NCI-H1930 (cell line): ENCODE results near the gene TAF4B.
"Not testable (repeated sequence)": the region's sequence is repeated elsewhere in the genome, so short reads cannot be mapped to it uniquely, and the experiment has no call there.

ENCODE experiments used
- DNase-seq, 2 experiments: peaks; one replicate each; lab custom pipeline; 2025; lab: John Stamatoyannopoulos, UW

The TAF4B gene

DNA sequence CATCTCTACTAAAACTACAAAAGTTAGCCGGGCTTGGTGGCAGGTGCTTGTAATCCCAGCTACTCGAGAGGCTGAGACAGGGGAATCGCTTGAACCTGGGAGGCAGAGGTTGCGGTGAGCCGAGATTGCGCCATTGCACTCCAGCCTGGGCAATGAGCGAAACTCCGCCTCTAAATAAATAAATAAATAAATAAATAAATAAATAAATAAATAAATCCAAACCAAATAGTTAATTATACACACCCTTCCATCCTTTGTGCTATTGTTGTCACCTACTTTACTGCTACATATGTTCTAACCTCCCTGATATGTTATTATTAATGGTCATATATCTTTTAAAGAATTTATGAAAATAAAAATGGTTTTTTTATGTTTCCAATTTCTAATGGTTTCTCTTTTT is 155.3 kb downstream of the TAF4B start:
- not testable (repeated sequence) for DNase-seq

DNA sequence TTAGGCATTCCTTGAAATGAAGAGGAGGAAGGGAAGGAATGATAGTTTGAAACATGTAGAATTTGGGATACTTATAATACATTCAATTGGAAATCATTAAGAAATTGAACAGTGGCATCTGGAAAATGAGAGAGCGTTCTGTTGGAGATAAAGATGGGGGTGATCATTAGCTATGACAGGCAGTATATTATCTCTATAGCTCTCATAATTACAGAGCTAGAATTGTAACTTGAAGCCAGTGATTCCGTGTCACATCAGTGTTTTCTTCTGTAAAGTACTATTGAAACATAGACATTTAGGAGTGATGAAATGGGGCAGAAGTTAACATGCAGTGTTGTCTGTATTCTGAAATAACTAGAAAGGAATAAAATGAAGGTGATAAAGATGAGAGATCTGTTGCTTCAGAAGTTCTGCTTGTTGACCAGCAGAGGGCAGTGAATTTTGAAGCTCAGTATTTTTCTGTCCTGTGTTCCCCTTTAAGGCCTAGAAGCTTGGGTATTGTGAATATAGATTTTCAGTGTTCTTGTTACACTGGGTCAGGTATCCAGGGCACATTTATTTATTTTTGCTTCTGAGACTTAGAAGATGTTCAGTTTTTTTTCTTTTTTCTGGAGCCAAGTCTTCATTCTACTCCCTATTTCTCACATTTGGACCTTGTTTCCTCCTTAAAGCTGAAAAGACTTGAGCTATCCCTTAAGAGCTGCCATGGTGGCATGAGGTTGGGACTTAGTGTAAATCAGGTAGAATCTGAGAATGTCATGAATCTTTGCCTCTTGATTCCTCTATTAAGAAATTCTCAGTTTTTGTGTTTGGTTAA is 157.4 kb downstream of the TAF4B start:
- peak; percentile 37 for DNase-seq

DNA sequence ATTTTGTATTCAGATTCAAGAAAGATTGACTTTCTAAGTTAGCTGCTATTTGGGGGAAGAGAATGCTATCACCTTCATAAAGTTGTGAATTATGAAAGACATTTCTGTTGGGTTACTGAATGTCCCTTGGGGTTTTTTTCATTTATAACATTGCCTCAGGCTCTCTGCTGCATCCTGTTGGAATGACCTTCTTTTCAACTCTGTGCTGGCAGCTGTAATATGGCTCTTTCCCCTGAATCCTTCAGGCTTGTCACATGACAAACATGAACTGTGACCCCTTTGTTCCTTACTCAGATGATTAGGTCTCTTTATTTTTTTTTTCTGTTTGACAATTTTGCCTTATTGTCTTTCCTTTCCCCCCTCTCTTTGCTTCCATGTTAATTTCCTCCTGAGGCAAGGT is 159.8 kb downstream of the TAF4B start:
- DNase-seq = no peak

DNA sequence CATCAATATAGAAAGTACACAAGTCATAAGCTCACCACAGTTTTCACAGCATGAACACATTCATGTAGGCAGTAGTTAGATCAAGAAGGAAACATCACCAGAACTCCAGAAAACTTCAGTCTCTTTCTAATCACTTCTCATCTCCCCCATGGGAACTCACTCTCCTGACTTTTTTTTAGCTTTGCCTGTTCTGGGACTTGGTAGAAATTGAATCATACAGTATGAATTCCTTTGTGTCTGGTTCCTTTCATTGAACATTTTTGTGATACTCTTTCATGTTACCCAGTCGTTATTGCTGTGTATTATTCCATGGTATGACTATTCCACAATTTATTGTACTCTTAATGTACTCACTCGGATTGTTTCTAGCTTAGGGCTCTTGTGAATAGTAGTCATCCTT is 160.2 kb downstream of the TAF4B start:
- DNase-seq = no peak

DNA sequence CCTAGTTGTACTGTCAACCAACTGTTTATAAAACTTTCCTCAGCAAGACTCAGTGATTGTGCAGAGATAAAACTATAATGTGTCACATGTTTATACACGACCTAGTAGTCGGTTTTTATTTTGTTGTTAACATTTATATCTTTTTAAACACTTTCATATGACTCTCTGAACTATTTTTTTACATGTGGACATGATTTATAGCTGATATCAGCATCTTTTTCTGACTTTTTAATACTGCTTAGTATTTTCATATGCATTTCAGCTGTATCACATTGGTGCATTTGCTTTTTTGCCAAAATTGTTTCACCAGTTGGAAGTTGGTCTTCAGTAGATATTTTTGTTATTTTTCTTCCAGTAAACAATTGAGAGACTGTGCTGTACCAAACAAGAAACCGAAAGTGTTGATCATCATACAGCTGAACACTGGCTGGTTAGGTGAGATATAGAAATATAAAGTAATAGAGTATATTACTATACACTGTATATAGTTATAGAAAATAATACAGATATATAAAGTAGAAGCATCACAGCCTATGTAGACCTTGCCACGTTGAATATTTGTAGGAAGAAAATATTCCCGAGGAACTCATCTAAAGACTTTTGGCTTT is 167.9 kb downstream of the TAF4B start:
- DNase-seq = no peak

DNA sequence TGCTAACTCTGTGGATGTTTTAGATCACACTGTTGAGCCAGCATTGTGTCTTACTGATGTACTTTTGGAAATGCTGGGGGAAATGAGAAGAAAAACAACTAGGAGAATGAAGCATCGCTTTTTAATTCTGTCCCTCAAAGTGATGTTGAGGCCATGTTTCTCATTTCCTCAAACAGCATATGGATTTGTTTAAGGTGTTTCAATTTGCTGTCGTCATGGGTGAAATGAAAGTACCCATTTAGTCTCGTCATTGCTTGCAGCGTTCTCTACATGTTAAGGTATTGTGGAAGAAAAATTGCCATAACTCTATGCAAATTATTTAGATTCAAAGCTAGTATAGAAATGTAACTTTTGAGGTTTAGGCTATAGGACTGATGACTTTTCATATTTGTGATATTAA is 170.8 kb downstream of the TAF4B start:
- no peak for DNase-seq

DNA sequence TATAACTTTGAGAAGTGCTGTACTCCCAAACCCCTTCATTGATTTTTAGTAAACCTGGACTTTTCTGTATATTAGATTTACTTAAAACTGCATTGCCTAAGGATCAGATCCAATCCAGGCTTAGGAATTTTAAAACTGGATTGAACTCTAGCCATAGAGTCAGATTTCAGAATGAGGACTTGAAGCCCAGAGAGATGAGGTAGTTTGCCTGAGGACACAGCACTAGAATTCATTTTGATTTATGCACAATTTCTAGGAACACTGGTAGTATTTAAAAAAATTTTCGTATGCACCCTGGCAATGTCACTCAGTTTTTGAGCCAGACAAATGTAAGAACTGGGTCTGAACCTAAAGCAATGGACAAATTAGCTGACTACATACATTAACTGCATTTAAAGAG is 177.2 kb downstream of the TAF4B start:
- DNase-seq = no peak

DNA sequence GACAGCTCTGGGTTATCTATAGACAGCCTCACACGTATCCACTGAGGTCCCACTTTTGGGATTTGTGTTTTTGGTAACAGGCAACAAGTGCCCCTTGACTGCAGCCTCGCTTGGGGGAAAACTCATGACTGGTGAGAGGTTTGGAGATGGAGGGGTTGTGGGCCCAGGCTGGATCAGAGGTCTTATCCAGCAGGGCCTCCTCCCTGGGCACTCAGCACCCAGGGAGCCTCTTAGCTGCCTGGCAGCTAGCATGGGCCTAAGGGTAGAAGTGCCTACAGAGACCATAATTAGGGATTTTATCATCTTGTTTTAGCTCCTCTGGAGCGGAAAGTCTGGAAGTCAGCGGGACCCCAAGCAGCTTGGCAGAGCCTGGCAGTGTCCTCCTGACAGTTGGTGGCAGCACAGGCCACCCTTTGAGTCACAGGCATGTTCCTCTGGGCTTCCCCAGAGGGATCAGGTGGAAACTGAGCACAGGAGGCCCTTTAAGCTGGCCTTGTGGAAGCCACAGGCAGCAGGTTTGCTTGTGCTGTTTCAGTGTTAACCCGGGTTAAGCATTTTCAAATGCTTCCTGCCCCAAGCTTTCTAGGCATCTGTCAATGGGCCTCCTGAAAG is 179.1 kb downstream of the TAF4B start:
- peak; percentile 3 to 24 for DNase-seq

DNA sequence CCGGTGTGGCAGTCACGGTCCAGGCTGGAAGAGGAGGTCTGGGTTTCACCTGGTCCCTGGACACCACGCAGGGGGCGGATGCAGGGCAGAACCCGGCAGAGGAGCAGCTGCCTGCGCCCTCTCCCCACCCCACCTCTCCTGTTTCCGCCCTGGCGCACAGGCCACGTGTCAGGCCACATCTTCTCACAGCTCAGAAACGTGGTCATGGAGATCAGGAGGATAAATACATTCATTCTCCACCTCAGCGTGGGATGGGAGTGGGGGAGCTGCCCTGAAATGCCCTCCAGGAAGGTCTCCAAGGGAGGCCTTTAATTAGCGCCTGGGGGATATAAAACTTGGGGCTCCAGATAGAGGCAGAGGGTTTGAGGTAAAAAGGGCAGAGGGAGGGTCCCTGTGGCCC is 180.1 kb downstream of the TAF4B start:
- DNase-seq = no peak

DNA sequence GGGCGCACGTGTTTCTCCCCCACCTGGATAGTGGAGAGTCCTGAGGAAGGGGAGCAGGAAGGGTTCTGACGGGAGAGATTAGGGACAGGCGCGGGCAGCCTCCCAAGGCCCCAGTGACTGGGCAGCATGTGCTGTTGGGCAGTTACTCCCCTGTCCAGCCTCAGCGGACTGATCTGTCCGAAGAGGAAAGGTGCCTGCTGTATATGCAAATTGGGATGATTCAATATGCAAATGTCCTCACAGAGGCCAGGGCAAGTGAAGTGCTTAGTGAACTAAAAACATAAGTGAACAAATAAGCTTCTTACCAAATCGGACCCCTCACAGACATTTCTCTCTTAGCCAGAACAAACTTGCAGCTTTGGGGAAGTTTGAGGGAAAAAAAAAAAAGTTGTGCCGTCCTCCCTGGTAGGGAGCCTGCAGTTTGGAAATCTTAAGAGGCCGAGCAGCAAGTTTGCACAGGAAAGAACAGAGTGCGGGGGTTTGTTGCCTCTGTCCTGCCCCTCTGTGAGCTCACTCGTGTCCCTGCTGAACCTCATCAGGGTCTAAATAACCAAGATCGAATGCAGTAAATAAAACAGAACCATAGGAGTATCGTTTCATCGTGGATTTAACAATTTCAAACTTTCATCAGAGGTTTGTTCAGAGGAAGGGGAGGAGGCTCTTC is 180.7 kb downstream of the TAF4B start:
- no peak for DNase-seq

DNA sequence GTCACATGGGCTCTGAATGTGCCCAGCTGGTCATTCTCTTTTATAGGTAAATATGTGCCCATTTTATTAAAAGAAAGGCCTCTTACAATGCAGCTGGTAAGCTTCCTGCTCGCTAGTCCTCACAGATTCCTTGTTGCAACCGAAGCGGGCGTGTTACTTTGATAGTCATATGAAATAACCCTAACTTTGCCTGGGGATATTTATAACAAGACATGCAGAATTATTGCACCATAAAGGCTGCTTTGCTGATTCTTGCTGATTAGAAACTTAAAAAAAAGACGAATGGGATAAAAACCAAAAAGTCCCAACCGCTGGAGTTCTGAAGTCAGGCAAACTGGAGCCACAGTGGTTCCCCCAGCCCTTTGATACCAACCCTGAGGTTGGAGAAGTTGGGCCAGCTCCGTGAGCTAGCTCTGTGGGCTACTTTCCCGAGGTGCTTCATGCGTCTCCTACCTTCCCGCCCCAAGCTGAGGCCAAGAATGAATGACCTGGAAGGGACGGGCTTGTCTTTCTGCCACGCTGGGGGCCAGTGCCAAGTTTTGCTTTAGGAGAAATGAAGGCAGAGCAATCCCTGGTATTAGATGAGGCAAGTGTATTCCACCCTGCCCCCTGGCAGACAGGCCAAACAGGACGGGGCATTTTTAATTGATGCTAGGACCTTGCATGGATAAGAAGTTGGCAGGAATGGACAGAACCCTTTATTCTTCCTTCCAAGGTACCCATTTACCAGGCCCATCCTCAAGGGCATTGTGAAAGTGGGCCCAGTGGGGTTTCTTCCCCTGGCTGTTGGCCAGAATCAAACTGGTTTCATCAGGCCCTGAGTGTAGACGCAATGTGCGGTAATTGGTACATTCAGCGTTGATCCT is 181.7 kb downstream of the TAF4B start:
- no peak for DNase-seq

DNA sequence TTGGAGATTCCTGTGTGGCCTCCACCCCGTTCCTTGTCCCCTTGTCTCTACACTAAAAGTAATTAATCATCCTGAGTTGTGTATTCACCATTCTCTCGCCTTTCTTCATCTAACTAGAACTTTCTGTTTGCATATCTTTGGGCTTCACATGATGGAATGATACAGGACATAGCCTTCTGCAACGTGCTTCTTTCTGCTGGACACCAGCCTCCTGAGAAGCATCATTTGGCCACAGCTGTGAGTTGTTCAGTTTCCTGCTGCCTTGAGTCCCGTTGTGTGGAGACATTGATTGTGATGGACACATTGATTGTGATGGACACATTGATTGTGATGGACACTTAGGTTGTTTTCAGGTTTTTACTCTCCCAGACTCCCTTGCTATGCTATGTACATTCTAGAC is 182.8 kb downstream of the TAF4B start:
- no peak for DNase-seq

DNA sequence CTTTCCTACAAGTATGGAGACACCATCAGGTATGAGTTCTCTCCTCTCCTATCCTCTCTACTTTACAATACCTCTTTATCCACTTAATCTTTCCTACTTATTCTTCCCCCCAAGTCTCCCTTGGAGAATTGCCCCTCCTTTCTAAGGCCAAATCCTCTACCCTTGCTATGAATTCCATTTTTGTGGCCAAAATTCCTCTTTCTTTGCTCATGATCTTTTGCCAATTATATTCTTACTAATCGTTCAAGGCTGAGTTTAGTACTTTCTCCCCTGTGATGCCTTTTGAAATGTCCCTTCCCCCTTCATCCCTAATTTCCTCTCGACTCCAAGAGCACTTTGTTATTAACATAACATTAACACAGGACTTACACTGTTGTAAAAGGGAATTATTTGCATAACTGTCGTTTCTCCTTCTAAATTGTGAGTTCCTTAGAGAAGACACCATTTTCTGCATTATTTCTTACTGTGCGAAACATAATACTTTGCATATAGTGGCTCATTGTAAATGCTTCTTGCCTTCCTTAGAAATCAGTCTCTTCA is 188.7 kb downstream of the TAF4B start:
- DNase-seq = no peak

DNA sequence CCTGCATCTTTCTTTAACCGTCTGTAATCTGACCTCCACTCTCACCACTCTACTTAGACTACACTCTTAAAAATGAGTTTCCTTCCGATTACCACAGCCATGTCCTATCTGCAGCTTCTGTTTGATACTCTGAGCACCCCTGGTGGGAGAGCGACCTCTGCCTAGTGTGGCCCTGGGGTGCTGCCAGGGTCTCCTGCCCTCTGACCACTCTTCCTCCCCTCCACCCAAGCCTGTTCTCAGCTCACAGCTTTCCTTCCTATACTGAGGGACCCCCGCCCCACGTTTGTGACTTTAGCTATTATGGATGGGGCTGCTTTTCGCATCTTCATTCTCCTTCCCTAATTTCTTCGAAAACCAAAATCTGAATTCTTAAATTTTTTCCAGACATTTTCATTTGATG is 189.4 kb downstream of the TAF4B start:
- no peak for DNase-seq

DNA sequence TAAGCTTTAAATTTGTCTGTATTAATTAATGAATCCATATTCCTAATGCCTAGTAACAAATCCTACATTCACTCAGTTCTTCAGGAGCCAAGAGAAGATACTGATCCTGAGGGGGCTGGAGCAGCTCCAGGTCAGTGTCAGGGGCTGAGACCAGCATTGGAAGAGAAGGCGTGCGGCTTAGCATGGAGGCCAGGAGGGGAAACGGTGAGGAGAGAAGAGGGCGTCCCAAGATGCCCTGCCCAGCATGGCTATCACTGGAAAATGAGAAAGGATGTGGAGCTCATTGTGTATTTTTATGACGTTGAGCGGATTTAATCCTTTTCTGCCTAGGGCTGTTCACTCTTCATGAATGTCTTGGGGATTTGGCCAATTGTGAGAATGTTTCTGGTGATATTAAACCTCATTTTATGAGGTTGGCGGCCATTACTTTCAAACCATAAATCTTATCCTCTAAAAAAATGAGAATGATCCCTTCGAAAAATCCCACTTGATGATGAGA is 190.5 kb downstream of the TAF4B start:
- DNase-seq = no peak

DNA sequence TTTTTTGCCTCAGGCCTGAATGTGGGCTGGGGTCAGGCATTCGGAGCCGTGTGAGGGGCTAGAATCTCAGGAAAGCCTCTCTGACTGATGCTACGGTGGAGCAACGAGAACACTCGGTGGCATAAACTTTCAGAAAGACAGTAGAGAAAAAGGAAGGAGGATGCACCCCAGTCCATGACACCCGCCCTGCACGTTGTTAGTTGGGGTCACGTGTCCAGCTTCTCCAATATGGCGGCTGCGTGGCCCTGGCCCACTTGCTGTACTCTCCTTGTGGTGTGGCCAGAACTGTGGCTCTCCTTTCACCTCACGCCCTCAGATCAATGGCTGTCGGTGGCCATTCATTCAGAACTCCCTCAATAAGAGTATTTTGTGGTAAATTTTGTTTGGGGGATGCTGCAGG is 190.9 kb downstream of the TAF4B start:
- no peak for DNase-seq

DNA sequence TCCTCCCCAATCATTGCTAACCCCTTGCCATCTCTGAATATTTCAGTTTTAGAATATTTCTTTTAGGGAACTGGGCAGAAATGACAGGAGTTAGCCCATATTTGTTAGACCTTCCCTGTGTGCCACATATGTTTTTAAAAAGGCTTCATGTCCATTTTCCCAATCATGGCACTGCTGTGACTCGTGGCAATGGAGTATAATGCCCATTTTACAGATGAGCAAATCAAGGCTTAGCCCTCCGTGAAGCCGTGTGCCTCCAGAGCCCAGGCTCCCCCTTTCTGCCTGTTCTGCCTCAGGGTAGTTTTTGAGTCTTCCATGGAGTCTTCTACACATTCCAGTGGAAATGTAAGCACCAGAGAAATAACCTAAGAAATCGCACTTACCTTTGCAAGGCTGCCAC is 192.0 kb downstream of the TAF4B start:
- no peak for DNase-seq

DNA sequence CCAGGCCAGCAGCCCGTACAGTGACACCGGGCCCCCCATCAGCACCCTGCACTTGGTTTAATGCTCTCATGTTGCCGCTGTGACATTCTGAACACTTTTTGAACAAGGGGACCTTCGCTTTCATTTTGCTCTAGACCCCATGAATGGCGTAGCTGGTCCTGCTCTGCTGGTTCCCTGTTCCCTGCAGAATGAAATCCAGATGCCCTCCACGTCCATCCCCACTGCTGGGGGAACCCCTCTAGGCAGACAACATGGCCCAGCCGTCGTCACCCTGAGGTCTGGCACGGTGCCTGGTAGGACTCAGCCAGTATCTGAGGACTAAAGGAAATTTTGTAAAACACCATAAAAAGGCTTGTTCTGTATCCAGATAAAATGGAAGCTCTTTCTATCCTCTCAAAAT is 193.5 kb downstream of the TAF4B start:
- no peak for DNase-seq

DNA sequence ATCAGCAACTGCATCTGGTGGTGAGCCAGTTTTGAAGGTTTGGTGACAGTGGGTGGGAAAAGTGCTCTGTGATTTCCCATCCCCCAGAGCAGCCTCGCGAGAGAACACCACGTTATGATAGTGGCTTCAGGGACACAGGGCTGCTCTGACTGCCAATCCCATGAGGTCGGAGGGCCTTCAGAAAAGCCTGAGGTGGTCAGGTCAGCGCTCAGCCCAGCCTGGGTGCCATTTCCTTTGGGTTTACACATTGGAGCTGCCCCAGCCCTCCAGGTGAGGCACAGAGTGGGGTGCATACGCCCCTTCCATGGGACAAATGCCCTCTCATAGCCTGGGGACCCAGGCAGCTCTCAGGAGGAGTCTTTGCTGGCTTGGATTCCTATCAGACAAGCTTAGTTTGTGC is 195.3 kb downstream of the TAF4B start:
- DNase-seq = no peak

DNA sequence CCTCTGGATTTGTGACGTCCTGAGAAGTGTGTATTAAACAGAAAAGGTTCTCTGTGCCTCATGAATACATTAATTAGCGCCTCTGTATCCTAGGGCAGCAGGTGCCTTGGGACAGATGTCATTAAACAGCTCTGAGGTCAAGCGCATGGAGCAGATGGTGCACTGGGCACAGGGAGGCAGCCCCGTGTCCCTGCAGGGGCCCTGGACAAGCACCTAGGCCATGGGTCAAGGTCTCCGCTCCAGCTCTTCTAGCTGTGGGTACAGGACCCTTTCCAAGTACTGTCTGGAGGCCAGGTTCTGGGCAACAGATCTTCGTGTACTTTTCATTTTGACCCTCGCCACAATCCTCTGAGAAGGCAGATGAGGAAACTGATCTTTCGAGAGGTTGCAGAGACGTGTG is 195.7 kb downstream of the TAF4B start:
- no peak for DNase-seq

DNA sequence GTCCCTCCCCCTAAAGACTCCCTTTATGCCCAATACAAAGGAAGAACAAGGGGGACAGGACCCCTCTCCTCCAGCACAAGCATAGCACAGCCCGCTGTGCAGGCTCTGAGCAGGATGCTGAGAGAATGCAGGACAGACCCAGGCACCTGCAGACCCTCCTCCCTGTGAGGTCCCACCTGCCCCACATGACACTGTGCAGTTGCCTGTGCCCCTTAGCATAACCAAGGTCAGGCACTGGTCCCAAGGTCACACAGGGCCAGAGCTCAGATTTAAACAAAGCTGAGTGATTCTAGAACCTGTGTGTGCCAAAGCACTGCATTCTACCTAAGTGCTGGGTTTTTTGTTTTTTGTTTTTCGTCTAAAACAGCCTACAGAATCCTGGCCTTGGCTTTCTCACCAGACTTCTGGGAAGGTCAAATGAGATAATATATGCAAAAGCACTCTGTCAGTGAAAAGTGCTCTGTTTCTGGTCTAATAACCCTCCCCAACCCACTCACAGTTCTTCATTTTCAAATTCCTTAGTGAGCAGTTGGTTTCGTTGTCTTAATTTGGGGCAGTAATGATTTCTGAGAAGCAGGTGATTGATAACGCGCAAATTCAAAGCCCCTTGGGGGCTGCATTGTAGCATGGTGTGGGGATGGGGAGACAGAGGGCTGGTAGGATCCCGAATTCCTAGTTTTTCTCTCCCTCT is 196.4 kb downstream of the TAF4B start:
- DNase-seq = no peak
